Type B pancreatic cell (in vitro differentiated cells): ENCODE results near the gene FAM83F. TPM values are rescaled to one million over a fixed set of nuclear protein-coding genes. Genes with fewer than 3 reads are reported as not detected.

ENCODE experiments used
- DNase-seq: peaks from one replicate; pipeline ENCODE4 v3.0.0; 2021; ENCODE audit warnings: mixed read lengths; ENCODE audit not compliant: unreplicated experiment; ENCODE audit errors: extremely low spot score
- H3K27ac Mint-ChIP-seq: 2 replicates; pipeline ENCODE4 v1.8.0; 2021; ENCODE audit warnings: mild to moderate bottlenecking, mixed read lengths
- H3K27me3 Mint-ChIP-seq: 2 replicates; pipeline ENCODE4 v1.8.0; 2021; ENCODE audit warnings: mixed read lengths
- H3K36me3 Mint-ChIP-seq: 2 replicates; pipeline ENCODE4 v1.8.0; 2021; ENCODE audit warnings: mixed read lengths
- H3K4me1 Mint-ChIP-seq: one replicate; pipeline ENCODE4 v1.8.0; 2021; ENCODE audit warnings: mixed read lengths; ENCODE audit not compliant: unreplicated experiment
- H3K4me3 Mint-ChIP-seq: 2 replicates; pipeline ENCODE4 v1.8.0; 2021; ENCODE audit warnings: mild to moderate bottlenecking, mixed read lengths
- H3K9me3 Mint-ChIP-seq: 2 replicates; pipeline ENCODE4 v1.8.0; 2021; ENCODE audit warnings: mixed read lengths
- total RNA-seq: library from RNA; stranded (reverse); gene quantifications from 2 replicates; pipeline ENCODE4 v1.2.1, GENCODE V29; 2021; ENCODE audit warnings: low replicate concordance
- TF ChIP-seq, protein P1 (sequence below): fragments of 200-600 bp; sonication (generic); conservative IDR thresholded peaks from 2 replicates; pipeline ENCODE4 v1.5.0; 2021; ENCODE audit warnings: antibody characterized with exemption, mild to moderate bottlenecking

The FAM83F gene
- total RNA-seq, 1 donor from 2014 or later, result 12.4 TPM

DNA sequence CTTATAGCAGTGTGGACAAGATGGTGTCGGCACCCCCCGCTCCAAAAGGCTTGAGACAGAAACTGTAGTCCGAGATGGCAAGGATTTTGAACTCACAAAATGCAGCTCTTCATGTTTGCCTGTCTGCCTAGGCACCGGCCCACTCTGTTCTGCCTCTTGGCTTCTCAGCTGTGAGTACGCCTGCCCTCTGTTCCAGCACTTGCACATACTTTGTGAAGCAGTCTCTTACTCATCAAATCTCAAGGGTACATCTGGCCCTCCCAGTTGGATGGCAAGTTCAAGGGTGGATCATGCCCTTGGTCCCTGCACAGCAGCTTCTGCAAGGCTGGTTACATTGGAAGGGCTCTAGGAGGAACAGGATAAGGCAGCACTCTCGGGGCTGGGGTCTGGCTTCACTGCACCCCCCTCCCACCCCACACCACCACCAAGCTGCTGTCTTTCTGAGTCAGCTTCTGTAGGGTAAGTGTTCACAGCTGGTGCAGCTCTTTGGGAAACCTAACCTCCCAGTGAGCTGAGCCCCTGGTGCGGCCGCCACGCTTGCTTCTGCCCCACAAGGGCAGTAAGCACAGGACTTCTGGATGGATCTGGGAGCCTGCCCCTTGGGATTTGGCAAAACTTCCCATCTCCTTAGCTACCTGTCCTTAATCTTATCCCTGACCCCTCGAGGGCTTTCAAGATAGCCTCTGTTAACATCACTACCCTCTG is 37.2 kb downstream of the FAM83F start:
- TF ChIP-seq, protein P1, sequence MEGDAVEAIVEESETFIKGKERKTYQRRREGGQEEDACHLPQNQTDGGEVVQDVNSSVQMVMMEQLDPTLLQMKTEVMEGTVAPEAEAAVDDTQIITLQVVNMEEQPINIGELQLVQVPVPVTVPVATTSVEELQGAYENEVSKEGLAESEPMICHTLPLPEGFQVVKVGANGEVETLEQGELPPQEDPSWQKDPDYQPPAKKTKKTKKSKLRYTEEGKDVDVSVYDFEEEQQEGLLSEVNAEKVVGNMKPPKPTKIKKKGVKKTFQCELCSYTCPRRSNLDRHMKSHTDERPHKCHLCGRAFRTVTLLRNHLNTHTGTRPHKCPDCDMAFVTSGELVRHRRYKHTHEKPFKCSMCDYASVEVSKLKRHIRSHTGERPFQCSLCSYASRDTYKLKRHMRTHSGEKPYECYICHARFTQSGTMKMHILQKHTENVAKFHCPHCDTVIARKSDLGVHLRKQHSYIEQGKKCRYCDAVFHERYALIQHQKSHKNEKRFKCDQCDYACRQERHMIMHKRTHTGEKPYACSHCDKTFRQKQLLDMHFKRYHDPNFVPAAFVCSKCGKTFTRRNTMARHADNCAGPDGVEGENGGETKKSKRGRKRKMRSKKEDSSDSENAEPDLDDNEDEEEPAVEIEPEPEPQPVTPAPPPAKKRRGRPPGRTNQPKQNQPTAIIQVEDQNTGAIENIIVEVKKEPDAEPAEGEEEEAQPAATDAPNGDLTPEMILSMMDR, result no peak
- Mint-ChIP-seq H3K4me3 (no peak overlapping the region), H3K36me3 (no peaks in the 10 kb centered on the region), H3K27me3 (peaks cover 7% of the 10 kb centered on the region), H3K27ac (no peak overlapping the region), H3K4me1 (no peaks in the 10 kb centered on the region), H3K9me3 (no peaks in the 10 kb centered on the region)
- no peak for DNase-seq

DNA sequence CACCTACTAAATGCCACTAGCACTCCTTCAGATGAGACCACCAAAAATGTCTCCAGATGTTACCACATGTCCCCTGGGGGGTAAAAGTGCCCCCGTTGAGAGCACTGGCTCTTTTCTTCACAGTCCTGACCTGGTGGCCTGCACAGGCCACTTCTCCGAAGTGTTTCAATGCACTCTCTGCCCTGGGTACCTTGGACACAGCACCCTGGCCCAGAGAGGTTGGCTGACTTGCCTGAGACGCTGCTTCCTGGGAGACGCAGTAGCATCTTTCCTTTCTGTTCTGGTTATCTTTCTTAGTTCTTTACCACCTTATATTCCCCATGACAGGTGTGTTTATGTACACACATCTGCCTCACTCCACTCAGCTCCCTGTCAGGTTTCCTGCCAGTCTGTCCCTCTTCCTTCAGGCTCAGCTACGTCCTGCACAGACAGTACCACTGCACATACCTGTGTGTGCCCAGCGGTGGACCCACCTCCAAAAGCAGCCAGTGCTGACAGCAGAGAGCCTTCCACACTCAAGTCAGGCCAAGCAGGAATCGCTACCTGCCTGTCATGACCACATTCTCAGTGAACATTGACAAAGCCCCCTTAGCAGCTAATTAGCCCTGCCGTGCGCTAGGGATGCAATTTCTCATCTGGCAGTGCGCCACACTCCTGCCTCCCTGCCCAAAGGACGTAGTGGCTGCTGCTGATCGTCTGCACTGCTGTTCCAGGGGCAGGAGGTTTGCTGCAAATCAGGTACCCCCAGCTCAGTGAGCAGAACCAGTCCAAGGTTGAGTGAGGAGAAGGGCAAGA is 39.0 kb downstream of the FAM83F start:
- H3K27me3 Mint-ChIP-seq, result peaks cover 13% of the 10 kb centered on the region
- H3K27ac Mint-ChIP-seq, result no peak overlapping the region
- H3K4me3 Mint-ChIP-seq, result no peak overlapping the region
- no peak for DNase-seq
- no peaks in the 10 kb centered on the region for H3K4me1 Mint-ChIP-seq
- TF ChIP-seq, protein P1, result no peak
- no peaks in the 10 kb centered on the region for H3K9me3 Mint-ChIP-seq
- H3K36me3 Mint-ChIP-seq, result no peaks in the 10 kb centered on the region

DNA sequence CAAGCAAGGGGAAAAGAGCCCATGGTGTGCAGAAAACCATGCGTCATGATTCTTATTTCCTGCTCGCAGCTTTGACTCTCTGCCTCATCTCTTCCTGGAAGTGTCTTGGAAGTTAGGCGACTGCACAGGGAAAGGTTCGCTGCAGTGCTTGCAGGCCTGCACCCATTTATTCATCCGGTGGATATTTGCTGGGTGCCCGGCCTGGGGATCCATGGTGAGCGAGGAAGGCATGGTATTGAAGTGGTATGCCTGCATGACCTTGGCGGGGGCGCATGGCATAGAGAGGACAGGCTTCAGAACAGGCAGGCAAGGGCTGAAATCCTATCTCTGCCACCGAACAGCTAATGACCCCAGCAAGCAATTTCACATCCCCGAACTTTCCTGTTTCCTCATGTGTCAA is 40.6 kb downstream of the FAM83F start:
- Mint-ChIP-seq H3K4me1 (peaks cover 6% of the 10 kb centered on the region), H3K27me3 (peaks cover 24% of the 10 kb centered on the region), H3K27ac (no peak overlapping the region), H3K4me3 (no peak overlapping the region), H3K36me3 (no peaks in the 10 kb centered on the region), H3K9me3 (no peaks in the 10 kb centered on the region)
- TF ChIP-seq, protein P1, result no peak
- no peak for DNase-seq

DNA sequence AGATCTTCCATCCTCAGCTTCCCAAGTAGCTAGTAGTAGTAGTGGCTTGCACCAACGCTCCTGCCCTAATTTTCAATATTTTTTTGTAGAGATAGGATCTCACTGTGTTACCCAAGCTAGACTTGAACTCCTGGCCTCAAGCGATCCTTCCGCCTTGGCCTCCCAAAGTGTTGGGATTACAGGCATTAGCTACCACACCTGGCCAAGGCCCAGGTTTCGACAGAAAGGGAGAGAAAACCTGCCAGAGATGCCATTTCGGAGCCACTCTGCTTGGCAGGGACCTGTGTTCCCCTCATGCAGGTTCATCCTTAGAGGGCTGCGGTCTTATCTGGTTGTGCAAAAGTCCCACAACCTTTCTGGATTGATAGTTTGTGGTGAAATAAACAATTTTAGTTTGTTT is 41.4 kb downstream of the FAM83F start:
- Mint-ChIP-seq H3K4me1 (peaks cover 6% of the 10 kb centered on the region), H3K27me3 (peaks cover 24% of the 10 kb centered on the region), H3K4me3 (no peak overlapping the region), H3K36me3 (no peaks in the 10 kb centered on the region), H3K27ac (no peak overlapping the region), H3K9me3 (no peaks in the 10 kb centered on the region)
- TF ChIP-seq, protein P1, result no peak
- no peak for DNase-seq

DNA sequence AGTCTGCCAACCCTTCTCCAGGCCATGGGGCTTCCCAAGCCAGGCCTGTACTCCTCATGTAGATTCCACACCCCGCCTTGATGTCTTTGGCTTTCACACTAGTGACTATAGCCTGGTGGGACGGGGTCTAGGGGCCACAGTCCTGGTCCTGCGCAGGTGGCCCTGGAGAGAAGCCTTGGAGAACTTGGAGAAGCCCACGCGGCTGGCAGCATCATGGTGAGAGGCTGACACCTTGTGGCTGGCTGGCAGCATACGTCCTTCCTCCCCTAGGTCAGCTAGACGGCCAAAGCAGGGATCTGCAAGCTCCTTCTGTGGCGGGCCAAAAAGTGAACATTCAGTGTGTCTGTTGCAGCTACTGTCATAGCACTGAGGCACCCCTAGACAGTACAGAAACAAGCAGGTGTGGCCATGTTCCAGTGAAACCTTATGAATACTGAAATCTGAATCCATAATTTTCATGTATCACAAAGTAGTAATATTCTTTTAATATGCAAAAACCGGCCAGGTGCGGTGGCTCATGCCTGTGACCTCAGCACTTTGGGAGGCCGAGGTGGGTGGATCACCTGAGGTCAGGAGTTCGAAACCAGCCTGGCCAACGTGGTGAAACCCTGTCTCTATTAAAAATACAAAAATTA is 42.0 kb downstream of the FAM83F start:
- TF ChIP-seq, protein P1, result peak; percentile 88
- Mint-ChIP-seq H3K36me3 (no peaks in the 10 kb centered on the region), H3K9me3 (no peaks in the 10 kb centered on the region), H3K27me3 (peaks cover 24% of the 10 kb centered on the region), H3K27ac (no peak overlapping the region), H3K4me3 (no peak overlapping the region), H3K4me1 (peaks cover 6% of the 10 kb centered on the region)
- no peak for DNase-seq
